ENCODE data around the gene DCUN1D2.

- TF ChIP-seq, protein P1, sequence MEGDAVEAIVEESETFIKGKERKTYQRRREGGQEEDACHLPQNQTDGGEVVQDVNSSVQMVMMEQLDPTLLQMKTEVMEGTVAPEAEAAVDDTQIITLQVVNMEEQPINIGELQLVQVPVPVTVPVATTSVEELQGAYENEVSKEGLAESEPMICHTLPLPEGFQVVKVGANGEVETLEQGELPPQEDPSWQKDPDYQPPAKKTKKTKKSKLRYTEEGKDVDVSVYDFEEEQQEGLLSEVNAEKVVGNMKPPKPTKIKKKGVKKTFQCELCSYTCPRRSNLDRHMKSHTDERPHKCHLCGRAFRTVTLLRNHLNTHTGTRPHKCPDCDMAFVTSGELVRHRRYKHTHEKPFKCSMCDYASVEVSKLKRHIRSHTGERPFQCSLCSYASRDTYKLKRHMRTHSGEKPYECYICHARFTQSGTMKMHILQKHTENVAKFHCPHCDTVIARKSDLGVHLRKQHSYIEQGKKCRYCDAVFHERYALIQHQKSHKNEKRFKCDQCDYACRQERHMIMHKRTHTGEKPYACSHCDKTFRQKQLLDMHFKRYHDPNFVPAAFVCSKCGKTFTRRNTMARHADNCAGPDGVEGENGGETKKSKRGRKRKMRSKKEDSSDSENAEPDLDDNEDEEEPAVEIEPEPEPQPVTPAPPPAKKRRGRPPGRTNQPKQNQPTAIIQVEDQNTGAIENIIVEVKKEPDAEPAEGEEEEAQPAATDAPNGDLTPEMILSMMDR (IDR thresholded peaks at IDR 0.05) = no peak
- TF ChIP-seq POLR2A (IDR thresholded peaks at IDR 0.05) = no peak
Measured at GRCh38 chr13:113419531-113420193, 70.8 kb downstream of the DCUN1D2 start.

Data from right lobe of liver (tissue), 4 donors.